Spinal cord (tissue), 10 donors: Measurements from ENCODE around the gene ERP27. TPM values are rescaled to one million over a fixed set of nuclear protein-coding genes. Genes with fewer than 3 reads are reported as not detected.

Source experiments
- DNase-seq, 6 donors: peaks; one replicate each; pipeline versions ENCODE4 v3.0.0 to v3.0.0-alpha.2; 2013 to 2015; ENCODE audit warnings: low spot score in 6 of 6, low read depth in 4 of 6
- H3K27ac ChIP-seq: one replicate; pipeline ENCODE4 v1.5.1; 2013; ENCODE audit warnings: low read depth, low read length, control low read depth
- H3K27me3 ChIP-seq: one replicate; pipeline ENCODE4 v1.6.1; 2013; ENCODE audit warnings: low read length; ENCODE audit not compliant: control insufficient read depth, insufficient read depth
- H3K36me3 ChIP-seq: one replicate; pipeline ENCODE4 v1.6.1; 2013; ENCODE audit warnings: low read length; ENCODE audit not compliant: control insufficient read depth, insufficient read depth
- H3K4me1 ChIP-seq: one replicate; pipeline ENCODE4 v1.6.1; 2013; ENCODE audit warnings: low read length; ENCODE audit not compliant: control insufficient read depth, insufficient read depth
- H3K4me3 ChIP-seq: one replicate; pipeline ENCODE4 v1.5.1; 2013; ENCODE audit warnings: low read depth, low read length, control low read depth
- H3K9me3 ChIP-seq: one replicate; pipeline ENCODE4 v1.6.1; 2013; ENCODE audit warnings: low read length; ENCODE audit not compliant: control insufficient read depth, insufficient read depth
- WGBS: methylation state at CpG from one replicate; pipeline ENCODE4 v1.1.5; 2013; ENCODE audit warnings: missing lambda C conversion rate; ENCODE audit not compliant: insufficient coverage; 5-methylcytosine and 5-hydroxymethylcytosine counted together
- polyA plus RNA-seq, 2 donors: library from polyadenylated mRNA; unstranded; fragments of 120-200 nt; gene quantifications; one replicate each; pipeline ENCODE4 v1.2.1, GENCODE V29; 2013; ENCODE audit not compliant: insufficient read length in 2 of 2
- total RNA-seq, 2 donors: library from RNA; depleted of rRNA in 1 of 2; stranded (reverse); fragments of 120-200 nt in 1 of 2; fragments of >200 nt in 1 of 2; gene quantifications; one replicate each; pipeline versions ENCODE4 v1.2.3 to v1.2.4, GENCODE V29; 2013 to 2014
- donor health status: healthy.

The ERP27 gene
- total and polyA plus RNA-seq, 4 donors, result 0.22 to 1.1 (median 0.42) TPM

DNA sequence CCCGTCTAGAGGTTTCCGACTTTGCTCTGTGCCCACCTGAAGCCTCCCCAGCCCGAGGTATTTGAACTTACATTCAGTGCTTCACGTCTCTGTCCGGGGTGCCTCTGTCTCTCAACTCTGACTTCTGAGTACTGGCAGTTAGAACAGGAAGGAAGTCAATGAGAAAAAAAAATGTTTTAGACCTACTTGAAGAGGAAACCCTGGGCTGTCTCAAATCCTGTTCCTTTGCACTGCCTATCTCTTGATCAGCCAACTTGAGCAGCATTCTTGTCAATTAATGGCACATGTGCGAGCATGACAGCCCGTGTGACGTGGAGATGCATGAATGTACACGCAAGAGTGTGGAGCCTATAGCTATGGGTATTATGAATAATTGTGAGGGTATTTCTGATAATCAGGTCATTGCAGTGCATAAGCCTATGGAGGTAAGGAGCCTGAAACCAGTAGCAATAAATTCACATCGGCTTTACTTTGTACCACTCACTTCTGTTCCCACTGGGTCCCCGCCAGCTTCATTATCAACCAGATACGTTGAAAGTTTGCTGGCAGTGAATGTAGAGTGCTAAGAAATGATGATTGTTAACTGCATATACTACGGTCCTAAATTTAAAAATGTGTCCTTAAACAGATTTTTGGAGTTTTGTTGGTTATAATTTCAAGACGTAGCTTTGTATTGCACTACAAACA, 23.3 kb upstream of the ERP27 start, which contains the start of gene ARHGDIB:
Gene ARHGDIB, minus strand, starts transcription at position 136 of the 687 bp plus-strand sequence. CDS start 10,889 bp downstream, outside the sequence.
- Histone ChIP-seq H3K27ac (no peak within 1 kb of the TSS), H3K36me3 (no peaks in the 10 kb centered on the region), H3K4me1 (no peaks in the 10 kb centered on the region), H3K27me3 (no peaks in the 10 kb centered on the region), H3K9me3 (no peaks in the 10 kb centered on the region), H3K4me3 (peak within 1 kb of the TSS; percentile 26)
- peak in 1 of 6 donors; percentile 65 for DNase-seq
- 83% methylated on average over 10 of the region's 14 CpGs for WGBS

DNA sequence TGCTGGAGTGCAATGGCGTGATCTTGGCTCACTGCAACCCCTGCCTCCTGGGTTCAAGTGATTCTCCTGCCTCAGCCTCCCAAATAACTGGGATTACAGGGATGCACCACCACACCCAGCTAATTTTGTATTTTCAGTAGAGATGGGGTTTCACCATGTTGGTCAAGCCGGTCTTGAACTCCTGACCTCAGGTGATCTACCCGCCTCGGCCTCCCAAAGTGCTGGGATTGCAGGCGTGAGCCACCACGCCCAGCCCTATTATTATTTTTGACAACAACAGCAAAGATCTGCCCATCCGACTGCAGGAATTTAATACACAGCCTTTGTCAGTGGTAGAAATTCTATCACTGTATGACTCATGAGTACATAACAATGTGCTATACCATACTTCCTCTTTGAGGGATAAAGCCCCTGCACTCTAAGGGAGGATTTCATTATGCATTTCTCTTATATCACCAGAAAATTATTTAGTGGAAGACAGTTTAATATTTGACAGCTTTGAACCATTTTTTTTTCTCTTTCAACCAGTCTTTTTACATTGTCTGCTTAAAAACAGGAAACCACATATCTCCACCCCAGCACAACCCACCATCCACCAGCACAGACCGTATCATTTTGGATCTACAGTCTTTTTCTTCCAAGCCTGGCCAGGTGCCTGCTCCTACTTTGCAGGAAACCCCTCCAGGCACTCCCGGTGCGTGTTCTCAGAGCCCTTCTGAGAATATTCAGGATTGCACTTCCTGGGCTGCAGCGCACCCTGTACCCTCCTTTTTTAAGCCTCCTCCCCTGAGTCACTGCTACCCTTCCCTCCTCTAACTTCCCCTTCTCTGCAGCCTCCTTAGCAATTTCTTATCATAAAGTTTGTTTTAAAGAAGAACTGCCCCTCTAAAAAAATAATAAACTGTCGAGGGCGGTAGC, 22.5 kb upstream of the ERP27 start:
- 98% methylated on average over 8 of the region's 13 CpGs for WGBS
- Histone ChIP-seq H3K36me3 (no peaks in the 10 kb centered on the region), H3K27me3 (no peaks in the 10 kb centered on the region), H3K9me3 (no peaks in the 10 kb centered on the region), H3K4me3 (peak overlapping the region; percentile 26), H3K4me1 (no peaks in the 10 kb centered on the region), H3K27ac (no peak overlapping the region)
- no peak for DNase-seq

DNA sequence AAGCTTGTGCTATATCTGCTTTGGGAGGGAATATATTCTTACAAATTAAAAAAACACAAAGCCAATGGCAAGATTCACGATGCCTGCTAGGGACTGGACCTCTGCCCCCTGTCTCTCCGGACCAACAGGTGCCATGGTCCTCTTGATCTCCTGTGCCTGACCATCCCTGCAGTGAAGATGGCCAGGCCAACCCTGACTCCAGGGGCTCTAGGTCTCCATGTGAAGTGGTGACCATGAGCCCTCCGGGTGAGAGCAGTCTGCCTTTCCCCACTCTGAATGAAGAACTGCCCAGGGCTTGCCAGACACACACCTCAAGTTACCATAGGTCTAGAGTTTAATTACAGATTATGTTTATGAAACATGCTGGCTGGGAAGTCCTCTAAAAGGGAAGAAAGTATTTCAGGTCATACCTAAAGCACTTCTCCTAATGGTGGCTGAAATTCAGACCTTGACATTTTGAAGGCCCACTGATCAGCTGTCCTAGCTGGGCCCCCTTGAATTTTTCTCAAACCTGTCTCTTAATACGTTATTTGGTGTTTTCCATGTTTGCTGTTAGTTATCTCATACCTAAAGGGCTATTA, 21.7 kb upstream of the ERP27 start:
- H3K4me1 ChIP-seq, result no peaks in the 10 kb centered on the region
- no peak for DNase-seq
- H3K9me3 ChIP-seq, result no peaks in the 10 kb centered on the region
- no peaks in the 10 kb centered on the region for H3K36me3 ChIP-seq
- 100% methylated on average over 2 of the region's 4 CpGs for WGBS
- no peaks in the 10 kb centered on the region for H3K27me3 ChIP-seq
- no peak overlapping the region for H3K4me3 ChIP-seq
- no peak overlapping the region for H3K27ac ChIP-seq

DNA sequence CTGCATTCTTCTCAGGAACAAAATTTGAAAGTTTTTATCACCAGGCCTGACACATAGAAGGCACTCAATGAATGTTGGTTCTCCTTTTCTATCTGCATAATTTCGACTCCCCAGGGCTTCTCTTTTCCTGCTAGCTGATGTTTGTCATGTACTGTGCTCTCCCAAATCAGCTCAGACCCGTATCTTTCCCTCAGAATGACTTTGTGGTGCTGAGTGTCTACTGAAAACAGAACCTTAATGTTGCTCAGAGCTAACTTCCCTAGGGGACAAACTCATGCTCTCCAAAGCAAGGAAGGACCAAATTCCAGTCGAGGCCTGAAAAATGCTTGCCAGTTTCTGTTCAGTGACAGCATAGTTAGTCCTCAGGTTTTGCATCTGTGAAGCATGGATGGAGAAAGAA, 21.1 kb upstream of the ERP27 start:
- Histone ChIP-seq H3K36me3 (no peaks in the 10 kb centered on the region), H3K9me3 (no peaks in the 10 kb centered on the region), H3K4me1 (no peaks in the 10 kb centered on the region), H3K4me3 (no peak overlapping the region), H3K27me3 (no peaks in the 10 kb centered on the region), H3K27ac (no peak overlapping the region)
- WGBS, result 89% methylated on average over 2 of the region's 3 CpGs
- no peak for DNase-seq

DNA sequence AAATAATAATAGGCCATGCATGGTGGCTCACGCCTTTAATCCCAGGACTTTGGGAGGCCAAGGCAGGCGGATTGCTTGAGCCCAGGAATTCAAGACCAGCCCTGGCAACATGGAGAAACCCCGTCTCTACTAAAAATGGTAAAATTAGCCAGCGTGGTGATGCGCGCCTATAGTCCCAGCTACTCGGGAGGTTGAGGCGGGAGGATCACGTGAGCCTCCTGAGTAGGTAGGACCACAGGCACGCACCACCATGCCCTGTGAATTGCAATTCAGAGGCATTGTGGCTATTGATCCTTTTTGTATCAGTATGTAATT, 20.7 kb upstream of the ERP27 start:
- Histone ChIP-seq H3K4me1 (no peaks in the 10 kb centered on the region), H3K27ac (no peak overlapping the region), H3K36me3 (no peaks in the 10 kb centered on the region), H3K27me3 (no peaks in the 10 kb centered on the region), H3K4me3 (no peak overlapping the region), H3K9me3 (no peaks in the 10 kb centered on the region)
- DNase-seq, result no peak
- 94% methylated on average over 8 of the region's 10 CpGs for WGBS

DNA sequence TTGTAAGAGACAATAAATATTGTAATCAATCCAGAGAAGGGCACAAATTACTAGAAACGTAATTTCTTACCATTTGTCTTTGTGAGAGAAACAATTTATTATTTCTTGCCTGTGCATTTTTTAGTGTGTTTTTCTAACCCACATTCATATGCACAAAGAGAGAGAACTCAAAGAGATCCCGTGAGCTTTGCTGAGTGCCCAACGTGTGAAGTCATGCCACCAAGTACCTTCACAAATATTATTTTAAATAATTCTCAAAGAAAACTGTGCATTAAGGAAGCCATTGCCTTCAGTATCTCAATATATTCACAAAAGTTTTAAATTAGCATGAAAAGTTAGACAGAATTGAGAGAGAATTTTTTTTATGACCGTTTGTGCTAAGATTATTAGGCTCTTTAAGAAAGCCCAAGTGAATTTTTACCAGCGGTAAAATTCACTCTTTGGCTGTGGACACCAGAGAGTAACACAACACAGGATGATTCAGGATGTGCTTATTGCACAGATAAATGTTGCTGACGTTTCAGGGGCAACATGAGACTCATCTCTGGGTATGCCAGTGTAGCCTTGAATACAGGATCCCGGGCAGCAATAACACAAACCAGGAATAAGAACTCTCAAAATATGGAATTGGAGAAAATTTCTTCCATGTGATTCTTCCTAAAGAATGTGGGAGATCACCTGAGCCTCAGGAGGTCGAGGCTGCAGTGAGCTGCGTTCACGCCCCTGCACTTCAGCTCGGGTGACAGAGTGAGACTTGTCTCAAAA, 20.2 kb upstream of the ERP27 start:
- WGBS, result 95% methylated on average over 5 of the region's 11 CpGs
- Histone ChIP-seq H3K4me1 (no peaks in the 10 kb centered on the region), H3K36me3 (no peaks in the 10 kb centered on the region), H3K27me3 (no peaks in the 10 kb centered on the region), H3K4me3 (no peak overlapping the region), H3K9me3 (no peaks in the 10 kb centered on the region), H3K27ac (no peak overlapping the region)
- DNase-seq, result no peak

DNA sequence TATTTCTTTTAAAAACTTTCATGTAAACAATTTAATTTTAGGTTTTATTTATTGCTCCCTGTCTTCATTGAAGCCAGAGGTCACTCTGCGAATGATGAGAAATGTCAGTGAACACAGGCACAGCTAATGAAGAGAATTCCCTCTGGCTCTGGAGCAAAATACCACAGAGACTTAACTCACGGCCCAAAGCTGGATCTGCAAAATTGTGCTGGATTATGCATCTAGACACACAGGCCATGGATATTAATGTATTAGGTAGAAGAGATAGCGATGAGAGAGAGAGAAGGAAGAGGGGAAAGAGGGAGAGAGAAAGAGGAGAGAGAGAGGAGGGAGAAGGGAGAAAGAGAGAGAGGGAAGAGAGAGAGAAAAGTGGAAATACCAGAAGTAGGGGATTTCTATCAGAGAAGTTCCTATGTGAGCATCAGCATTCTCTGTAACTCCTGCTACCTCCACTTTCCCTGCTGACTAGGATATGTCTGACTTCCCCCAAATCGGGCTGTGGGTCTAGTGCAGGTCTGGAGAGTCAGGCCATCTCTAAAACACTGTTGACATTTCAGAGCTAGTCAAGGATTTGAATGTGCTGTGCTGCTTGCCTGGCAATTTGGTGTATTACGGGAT, 19.3 kb upstream of the ERP27 start:
- no peak overlapping the region for H3K27ac ChIP-seq
- WGBS, result 87% methylated on average over 3 of the region's 5 CpGs

DNA sequence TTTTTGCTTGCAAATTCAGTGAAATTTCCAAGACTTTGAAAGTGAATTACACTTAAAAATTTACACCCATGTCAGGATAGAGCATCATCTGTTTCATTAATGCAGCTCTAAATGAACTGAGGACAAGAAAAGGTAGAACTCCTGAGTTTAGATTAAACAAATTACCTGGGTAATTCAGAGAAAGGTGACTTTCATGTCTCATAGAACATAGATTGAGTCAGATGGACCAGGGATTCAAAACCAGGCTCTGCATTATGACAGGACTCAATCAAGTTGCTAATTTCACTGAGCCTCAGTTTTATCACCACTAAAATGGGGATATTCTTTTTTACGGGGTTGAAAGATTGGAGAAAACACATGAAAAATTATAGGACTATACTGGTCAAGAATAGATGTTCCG, 18.6 kb upstream of the ERP27 start:
- no peak overlapping the region for H3K4me3 ChIP-seq
- WGBS, result 100% methylated on average over 1 of the region's 2 CpGs
- H3K27ac ChIP-seq, result no peak overlapping the region
- no peaks in the 10 kb centered on the region for H3K27me3 ChIP-seq
- no peaks in the 10 kb centered on the region for H3K9me3 ChIP-seq
- no peak for DNase-seq
- peaks cover 3% of the 10 kb centered on the region for H3K4me1 ChIP-seq
- H3K36me3 ChIP-seq, result no peaks in the 10 kb centered on the region

More for the DNA sequence above, 19.3 kb upstream of the ERP27 start:
- Histone ChIP-seq H3K4me1 (peaks cover under 1% of the 10 kb centered on the region), H3K4me3 (no peak overlapping the region), H3K9me3 (no peaks in the 10 kb centered on the region), H3K27me3 (no peaks in the 10 kb centered on the region), H3K36me3 (no peaks in the 10 kb centered on the region)
- no peak for DNase-seq
